Mononuclear cell (primary cell): ENCODE measurements around the gene TBC1D19. TPM values are rescaled to one million over a fixed set of nuclear protein-coding genes. Genes with fewer than 3 reads are reported as not detected.

Experiments
- H3K27me3 ChIP-seq: 2 replicates; pipeline ENCODE4 v1.6.0; 2011; ENCODE audit warnings: low read length, control low read depth; ENCODE audit not compliant: insufficient read depth
- H3K4me1 ChIP-seq: 2 replicates; pipeline ENCODE4 v1.5.1; 2011; ENCODE audit warnings: mild to moderate bottlenecking, low read length, control low read depth; ENCODE audit not compliant: insufficient read depth
- H3K4me3 ChIP-seq: 2 replicates; pipeline ENCODE4 v1.5.1; 2011; ENCODE audit warnings: mild to moderate bottlenecking, low read length, moderate library complexity
- H3K9me3 ChIP-seq: 2 replicates; pipeline ENCODE4 v1.5.1; 2011; ENCODE audit warnings: low read depth, mild to moderate bottlenecking, control low read depth, low read length
- total RNA-seq: library from RNA; depleted of rRNA; stranded (reverse); fragments of >200 nt; gene quantifications from one replicate; pipeline ENCODE4 v1.2.3, GENCODE V29; 2012

The TBC1D19 gene
- total RNA-seq, 1 donor: 10.5 TPM

DNA sequence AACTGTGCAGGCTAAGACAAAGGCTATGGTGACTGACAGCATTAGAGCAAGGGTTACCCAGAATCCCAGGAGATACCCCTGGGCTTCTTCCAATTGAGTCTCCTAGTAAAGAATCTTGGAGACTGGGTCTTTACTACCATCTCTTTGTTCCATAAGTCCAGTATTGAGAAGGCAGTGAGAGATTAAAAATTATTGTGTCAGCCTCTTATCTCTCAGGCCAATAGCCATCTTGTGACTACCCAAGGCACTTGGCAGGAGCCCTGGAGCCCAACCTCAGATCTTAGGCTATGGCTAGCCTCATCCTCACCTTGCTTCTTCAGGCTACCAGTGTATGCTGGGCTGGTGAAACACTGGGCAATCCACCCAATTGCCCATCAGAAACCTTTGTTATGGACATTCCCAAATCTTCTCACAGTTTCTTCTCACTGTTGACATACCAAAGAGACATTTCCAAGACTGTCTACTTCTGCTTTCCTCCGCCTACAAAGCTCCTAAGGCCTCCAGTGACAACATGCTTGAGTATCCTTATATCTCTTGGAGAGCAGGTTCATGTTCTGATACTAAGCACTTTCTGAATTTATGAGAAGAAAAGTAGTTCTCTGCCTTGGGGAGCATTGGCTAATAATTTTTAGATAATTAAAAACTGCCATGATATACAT is 200.5 kb downstream of the TBC1D19 start:
- Histone ChIP-seq H3K27me3 (no peaks in the 10 kb centered on the region), H3K4me1 (peaks cover 25% of the 10 kb centered on the region), H3K9me3 (no peaks in the 10 kb centered on the region), H3K4me3 (no peak overlapping the region)

DNA sequence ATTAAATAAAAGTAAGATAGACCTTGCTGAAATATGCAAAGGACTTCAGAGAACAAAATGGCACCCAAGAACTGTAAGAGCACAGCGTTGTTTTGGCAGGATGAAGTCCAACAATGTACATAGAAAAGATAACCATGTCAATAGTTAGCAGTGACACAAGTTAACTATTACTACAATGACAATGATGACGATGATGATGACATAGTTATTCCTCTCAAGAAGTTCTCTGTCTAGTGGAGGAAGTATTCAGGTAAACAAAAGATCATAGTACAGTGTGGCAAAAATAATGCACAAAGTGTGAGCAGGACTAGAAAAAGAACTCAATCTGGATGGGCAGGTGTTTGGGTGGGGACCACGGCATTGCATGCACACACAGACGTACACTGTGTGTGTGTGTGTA is 201.4 kb downstream of the TBC1D19 start:
- H3K4me3 ChIP-seq: no peak overlapping the region
- H3K27me3 ChIP-seq: no peaks in the 10 kb centered on the region
- H3K4me1 ChIP-seq: peaks cover 25% of the 10 kb centered on the region
- no peaks in the 10 kb centered on the region for H3K9me3 ChIP-seq

DNA sequence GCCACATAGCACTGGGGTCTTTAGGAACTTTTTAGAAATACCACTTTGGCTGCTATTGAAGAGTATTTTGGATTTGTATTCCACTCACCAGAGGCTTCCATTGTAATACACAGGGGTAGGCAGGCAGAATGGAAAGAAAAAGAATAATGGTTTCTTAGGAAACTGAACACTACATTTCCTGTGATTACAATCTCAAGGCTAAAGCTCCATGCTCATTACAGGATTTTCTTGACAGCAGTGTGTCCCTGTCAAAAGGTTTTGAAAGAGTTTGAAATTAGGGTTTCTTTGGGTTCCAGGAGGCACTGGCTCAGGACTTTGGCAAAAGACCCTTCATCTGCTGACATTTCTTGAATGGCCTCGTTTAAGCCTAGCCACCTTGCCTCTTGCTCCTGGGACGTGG is 201.9 kb downstream of the TBC1D19 start:
- Histone ChIP-seq H3K4me1 (peaks cover 25% of the 10 kb centered on the region), H3K4me3 (no peak overlapping the region), H3K27me3 (no peaks in the 10 kb centered on the region), H3K9me3 (no peaks in the 10 kb centered on the region)

DNA sequence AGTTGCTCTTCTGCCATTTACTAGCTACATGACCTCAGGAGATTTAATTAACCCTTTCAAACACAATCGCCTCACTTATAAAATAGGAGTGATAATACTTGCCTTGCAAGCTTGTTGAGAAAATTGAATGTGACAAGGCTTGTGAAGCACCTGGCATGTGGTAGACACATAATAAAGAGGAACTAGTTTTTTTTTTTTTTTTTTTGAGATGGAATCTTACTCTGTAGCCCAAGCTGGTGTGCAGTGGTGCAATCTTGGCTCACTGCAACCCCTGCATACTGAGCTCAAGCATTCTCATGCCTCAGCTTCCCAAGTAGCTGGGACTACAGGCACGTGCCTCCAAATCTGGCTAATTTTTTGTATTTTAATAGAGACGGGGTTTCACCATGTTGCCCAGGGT is 203.0 kb downstream of the TBC1D19 start:
- Histone ChIP-seq H3K4me3 (no peak overlapping the region), H3K9me3 (no peaks in the 10 kb centered on the region), H3K27me3 (no peaks in the 10 kb centered on the region), H3K4me1 (peaks cover 25% of the 10 kb centered on the region)

DNA sequence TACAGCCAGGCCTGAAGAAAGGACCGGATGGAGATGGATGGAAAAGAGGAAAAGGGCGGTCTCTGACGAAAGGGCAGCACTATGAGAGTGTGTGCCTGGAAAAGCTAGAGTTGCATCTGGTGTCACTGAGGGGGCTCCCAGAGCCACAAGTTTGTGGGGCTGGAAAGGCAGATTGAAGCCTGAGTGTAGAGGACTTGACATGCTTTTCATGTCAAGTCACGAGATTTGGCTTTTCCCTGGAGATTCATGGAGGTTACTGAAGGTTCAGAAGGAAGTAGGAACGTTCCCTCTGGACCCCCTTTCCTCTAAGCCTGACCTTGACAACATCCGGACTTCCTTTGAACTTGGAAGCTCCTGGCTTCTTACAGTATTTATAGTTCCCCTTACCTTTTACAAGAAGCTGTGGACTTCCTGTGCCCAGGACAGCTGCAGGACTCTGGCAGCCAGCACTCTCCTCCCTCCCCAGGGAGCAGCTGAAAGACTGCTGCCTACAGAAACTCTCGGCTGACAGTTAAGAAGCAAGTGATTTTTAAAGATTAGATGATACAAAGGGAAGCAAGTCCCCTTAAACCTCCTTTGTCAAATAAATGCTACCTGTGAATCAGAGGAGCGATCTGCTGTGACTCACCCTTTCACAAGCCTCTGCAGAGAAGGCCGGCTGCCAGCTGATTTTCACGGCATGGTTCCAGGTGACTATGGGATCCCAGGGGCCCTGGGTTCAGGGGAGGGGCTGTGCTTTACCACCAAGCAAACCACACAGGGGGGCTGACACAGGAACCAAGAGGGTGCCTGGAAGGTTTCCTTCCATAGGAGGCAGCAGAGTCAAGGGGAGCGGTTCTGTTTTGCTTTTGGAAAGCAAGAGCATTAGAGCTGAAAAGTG is 203.8 kb downstream of the TBC1D19 start:
- H3K4me1 ChIP-seq: peaks cover 25% of the 10 kb centered on the region
- no peaks in the 10 kb centered on the region for H3K27me3 ChIP-seq
- no peaks in the 10 kb centered on the region for H3K9me3 ChIP-seq
- no peak overlapping the region for H3K4me3 ChIP-seq

DNA sequence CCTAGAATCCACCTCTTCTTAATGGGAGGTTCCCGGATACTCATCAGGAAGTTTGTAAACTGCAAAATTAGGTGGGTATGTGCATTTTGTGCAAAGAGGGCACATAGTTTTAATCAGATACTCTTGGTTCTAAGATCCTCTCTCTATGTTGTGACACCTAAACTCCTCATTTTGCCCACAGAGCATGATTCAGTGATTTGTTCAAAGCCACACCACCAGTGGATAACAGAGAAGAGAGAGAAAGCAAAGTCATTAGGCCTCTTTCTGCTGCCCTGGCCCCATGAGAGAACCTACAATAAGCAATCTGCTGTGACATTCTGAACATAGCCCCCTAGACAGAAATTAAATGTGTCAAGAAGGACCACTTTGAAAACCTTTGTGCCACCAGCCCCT is 204.5 kb downstream of the TBC1D19 start:
- H3K4me3 ChIP-seq: no peak overlapping the region
- peaks cover 25% of the 10 kb centered on the region for H3K4me1 ChIP-seq
- H3K9me3 ChIP-seq: no peaks in the 10 kb centered on the region
- no peaks in the 10 kb centered on the region for H3K27me3 ChIP-seq

DNA sequence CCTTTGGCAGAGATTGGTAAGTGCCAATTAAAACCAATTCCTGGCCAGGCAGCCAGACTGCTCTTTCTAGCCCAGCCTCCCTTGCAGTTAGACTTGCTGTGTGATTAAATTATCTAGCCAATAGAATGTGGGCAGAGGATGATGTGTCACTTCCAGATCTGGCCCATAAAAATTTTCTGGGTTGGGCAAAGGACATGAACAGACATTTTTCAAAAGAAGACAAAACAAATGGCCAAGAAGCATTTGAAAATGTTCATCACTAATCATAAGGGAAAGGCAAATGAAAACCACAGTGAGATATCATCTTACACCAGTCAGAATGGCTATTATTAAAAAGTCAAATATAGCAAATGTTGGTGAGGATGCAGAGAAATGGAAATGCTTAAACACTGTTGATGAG is 205.3 kb downstream of the TBC1D19 start:
- Histone ChIP-seq H3K4me1 (peaks cover 25% of the 10 kb centered on the region), H3K27me3 (no peaks in the 10 kb centered on the region), H3K9me3 (no peaks in the 10 kb centered on the region), H3K4me3 (no peak overlapping the region)

DNA sequence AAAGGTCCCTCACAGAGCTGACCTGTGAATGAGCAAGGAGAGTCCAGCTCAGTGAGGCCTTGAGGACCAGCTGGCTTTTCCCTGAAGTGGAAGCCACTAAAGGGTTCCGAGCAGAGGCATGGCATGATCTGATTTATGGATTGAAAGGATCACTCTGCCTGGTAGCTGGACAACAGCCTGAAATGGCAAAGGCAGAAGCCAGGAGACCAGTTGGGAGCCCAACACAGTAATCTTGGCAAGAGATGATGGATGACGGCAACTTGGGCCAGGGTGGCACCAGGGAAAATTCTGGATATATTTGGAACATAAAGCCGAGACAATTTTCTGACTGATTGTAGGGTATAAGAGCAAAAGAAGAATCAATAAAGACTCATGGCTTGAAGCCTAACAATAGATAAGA is 207.5 kb downstream of the TBC1D19 start:
- H3K4me3 ChIP-seq: no peak overlapping the region
- peaks cover 20% of the 10 kb centered on the region for H3K4me1 ChIP-seq
- H3K9me3 ChIP-seq: no peaks in the 10 kb centered on the region
- no peaks in the 10 kb centered on the region for H3K27me3 ChIP-seq

DNA sequence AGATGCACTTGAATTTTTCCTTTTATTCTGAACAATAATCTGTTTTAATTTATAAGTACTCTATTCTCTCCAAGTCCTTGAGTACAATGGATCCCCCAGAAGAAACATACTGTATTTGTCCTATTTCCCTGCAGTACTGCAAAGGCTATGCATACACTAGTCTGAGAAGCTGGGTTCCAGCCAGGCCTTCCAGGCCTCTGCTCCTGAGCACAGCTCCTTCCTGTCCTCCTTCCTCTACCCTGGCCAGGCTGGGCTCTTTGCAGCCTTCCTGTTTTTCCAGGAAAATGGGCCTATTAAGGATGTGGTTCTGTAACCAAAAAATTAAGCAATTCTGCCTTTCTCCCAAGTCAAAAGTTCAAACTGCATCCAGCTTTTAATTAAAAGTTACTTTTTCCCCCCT is 208.8 kb downstream of the TBC1D19 start:
- H3K27me3 ChIP-seq: no peaks in the 10 kb centered on the region
- no peak overlapping the region for H3K4me3 ChIP-seq
- H3K9me3 ChIP-seq: no peaks in the 10 kb centered on the region
- H3K4me1 ChIP-seq: peaks cover 10% of the 10 kb centered on the region

DNA sequence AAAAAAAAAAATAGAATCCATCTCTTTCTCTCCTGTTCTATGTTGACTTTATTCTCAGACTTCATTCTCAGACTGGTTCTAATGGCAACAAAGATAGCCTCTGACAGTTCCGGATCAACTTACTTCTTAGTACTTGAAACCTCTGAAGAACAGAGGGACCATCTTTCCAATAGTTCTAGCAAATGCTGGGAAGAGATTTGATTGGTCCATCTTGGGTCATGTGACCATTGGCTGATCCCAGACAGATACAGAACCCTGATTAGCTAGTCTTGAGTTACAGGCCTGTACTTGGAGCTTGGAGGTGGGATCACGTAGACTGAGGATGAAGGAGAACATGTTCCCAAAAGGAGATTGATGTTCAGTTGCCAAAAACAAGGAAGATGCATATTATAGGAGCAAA is 209.9 kb downstream of the TBC1D19 start:
- Histone ChIP-seq H3K4me3 (no peak overlapping the region), H3K27me3 (no peaks in the 10 kb centered on the region), H3K9me3 (no peaks in the 10 kb centered on the region), H3K4me1 (peaks cover under 1% of the 10 kb centered on the region)

DNA sequence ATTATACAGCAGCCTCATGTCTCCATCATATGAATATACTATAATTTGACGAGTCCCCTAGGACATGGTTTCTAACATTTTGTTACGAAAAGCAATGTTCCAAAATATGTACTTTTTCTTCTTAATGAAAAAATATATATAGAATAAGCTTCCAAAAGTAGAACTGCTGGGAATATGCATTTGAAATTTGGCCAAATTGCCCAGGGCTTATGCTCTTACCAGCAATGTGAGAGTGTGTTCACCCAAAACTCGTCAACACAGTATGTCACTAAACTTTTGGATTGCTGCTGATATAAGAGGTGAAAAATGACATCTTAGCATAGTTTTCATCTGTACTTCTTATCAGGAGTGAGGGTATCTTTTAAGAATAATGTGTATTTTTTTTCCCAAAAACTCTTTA is 212.2 kb downstream of the TBC1D19 start:
- no peak overlapping the region for H3K4me3 ChIP-seq
- H3K4me1 ChIP-seq: no peaks in the 10 kb centered on the region
- no peaks in the 10 kb centered on the region for H3K9me3 ChIP-seq
- H3K27me3 ChIP-seq: no peaks in the 10 kb centered on the region

DNA sequence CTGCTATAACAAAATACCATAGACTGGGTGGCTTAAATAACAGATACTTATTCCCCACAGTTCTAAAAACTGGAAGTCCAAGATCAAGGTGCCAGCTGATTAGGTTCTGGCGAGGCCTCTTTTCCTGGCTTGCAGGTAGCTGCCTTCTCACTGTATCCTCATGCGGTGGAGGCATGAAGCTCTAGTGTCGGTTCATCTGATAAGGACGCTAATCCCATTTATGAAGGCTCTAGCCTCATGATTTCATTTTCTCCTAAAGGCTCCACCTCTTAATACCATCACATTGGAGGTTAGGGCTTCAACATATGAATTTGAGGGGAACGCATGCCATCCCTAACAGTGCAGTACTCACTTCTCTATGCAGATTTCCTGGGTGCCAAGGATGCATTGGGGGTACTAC is 218.9 kb downstream of the TBC1D19 start:
- H3K9me3 ChIP-seq: no peaks in the 10 kb centered on the region
- peaks cover 8% of the 10 kb centered on the region for H3K4me1 ChIP-seq
- no peaks in the 10 kb centered on the region for H3K27me3 ChIP-seq
- H3K4me3 ChIP-seq: no peak overlapping the region

DNA sequence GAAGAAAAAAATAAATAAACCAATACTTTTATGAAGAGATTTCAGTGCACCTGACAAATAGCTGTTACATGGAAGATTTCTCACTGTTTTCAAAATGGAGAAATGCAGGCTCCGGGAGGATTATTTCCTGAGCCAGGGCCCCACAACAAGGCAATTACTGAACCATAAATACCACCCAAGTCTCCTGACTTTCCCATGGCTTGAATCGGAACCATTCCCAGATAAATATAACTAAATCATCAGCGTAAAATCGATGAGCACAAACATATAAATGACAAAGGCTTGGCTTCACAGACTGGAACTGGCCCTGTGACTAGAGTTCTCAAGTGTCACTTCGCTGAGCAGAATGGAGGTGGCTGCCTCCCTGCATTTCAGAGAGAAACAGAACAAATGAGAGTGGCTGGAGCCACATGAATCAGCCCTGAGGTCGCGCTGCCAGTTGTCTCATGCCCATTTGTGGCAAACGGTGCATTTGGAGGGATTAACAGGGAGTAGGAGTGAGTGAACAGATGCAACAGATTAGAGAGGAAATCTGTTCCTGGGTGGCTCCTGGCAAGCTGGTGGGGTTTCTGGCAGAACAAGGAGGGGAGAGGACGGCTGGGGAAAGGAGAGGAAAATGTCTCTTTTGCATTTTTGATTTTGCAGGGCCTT is 219.5 kb downstream of the TBC1D19 start:
- Histone ChIP-seq H3K4me1 (peaks cover 9% of the 10 kb centered on the region), H3K4me3 (no peak overlapping the region), H3K27me3 (no peaks in the 10 kb centered on the region), H3K9me3 (no peaks in the 10 kb centered on the region)

DNA sequence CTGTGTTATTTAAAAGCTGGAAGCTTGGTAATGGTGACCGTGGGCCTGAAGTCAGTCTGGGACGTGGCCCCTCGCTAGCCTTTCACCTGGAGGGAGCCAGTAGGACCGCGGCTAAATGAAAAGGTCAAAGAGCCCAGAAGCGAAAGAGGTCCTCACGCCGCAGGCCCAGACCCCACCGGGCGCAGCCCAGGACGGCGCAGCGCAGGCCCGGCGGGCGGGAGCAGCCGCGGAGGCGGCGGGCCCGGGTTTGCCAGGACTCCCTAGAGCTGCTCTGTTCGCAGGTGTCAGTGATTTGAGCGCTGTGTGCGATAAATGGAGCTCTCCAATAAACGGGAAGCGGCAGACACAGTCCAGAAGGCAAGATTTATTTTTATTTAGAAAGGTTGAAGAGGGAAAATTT is 220.6 kb downstream of the TBC1D19 start:
- H3K4me1 ChIP-seq: peaks cover 9% of the 10 kb centered on the region
- peaks cover 3% of the 10 kb centered on the region for H3K27me3 ChIP-seq
- H3K9me3 ChIP-seq: no peaks in the 10 kb centered on the region
- H3K4me3 ChIP-seq: no peak overlapping the region

DNA sequence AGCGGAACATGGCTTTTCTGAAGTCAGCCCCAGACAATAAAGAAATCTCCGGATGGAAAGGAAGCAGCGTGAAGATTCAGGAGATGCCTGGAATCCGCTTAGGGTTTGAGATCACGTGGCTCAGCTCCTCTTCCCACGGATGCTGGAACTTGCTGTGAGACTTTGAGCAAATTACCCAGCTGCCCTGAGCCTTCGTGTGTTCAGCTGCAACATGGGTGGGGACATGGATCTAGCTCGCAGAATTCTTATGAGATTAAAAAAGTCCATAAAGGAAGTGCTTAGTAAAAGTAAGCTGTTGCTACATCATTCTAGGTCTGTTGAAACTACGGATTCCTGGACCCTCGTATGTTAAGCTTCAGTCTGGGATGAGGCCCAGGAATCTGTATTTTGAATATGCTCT is 221.0 kb downstream of the TBC1D19 start:
- Histone ChIP-seq H3K4me3 (no peak overlapping the region), H3K9me3 (no peaks in the 10 kb centered on the region), H3K4me1 (peaks cover 9% of the 10 kb centered on the region), H3K27me3 (peaks cover 3% of the 10 kb centered on the region)
